PC-9 (cell line): ENCODE measurements around the gene DNM3. TPM values are rescaled to one million over a fixed set of nuclear protein-coding genes. Genes with fewer than 3 reads are reported as not detected.

Experiments
- BruUV-seq: library from RNA; stranded (reverse); fragments of 400-500 nt; replicated peaks from 2 replicates; lab custom pipeline; 2021; lab: Mats Ljungman, UMichigan
- CTCF ChIA-PET: fragments of 300-600 bp; sonication (Branson Sonifier 250); formaldehyde crosslinking; loops from one replicate; lab custom pipeline; 2022; ENCODE audit warnings: antibody characterized with exemption; lab: Charles Lee
- POLR2A ChIA-PET: fragments of 300-600 bp; sonication (Branson Sonifier 250); formaldehyde crosslinking; loops from one replicate; lab custom pipeline; 2022; ENCODE audit warnings: antibody characterized with exemption; ENCODE audit not compliant: unreplicated experiment; lab: Charles Lee
- DNase-seq, 2 experiments: peaks; one replicate each; pipeline versions ENCODE4 v3.0.0 to v3.0.0-alpha.2; 2015 to 2022; ENCODE audit warnings: mixed read lengths in 1 of 2
- H2AFZ ChIP-seq: fragments of 200-600 bp; sonication (generic); 2 replicates; pipeline ENCODE4 v1.8.1; 2017; ENCODE audit warnings: antibody characterized with exemption
- H3F3A ChIP-seq: fragments of 200-600 bp; sonication (generic); 2 replicates; pipeline ENCODE4 v1.8.1; 2017; ENCODE audit warnings: antibody characterized with exemption, mild to moderate bottlenecking, low read depth; ENCODE audit not compliant: insufficient read depth
- H3K27ac ChIP-seq: fragments of 200-600 bp; sonication (generic); 2 replicates; pipeline ENCODE4 v1.6.1; 2016; ENCODE audit warnings: mixed run types
- H3K27me3 ChIP-seq: fragments of 200-600 bp; sonication (generic); 2 replicates; pipeline ENCODE4 v1.6.1; 2016; ENCODE audit warnings: low read depth, mixed run types; ENCODE audit not compliant: insufficient read depth
- H3K36me3 ChIP-seq: fragments of 200-600 bp; sonication (generic); 2 replicates; pipeline ENCODE4 v1.6.1; 2016; ENCODE audit warnings: low read depth, mixed run types
- H3K4me1 ChIP-seq: fragments of 200-600 bp; sonication (generic); replicated peaks from 2 replicates; pipeline ENCODE4 v1.6.1; 2016; ENCODE audit warnings: mixed run types; ENCODE audit not compliant: insufficient read depth
- H3K4me2 ChIP-seq: fragments of 200-600 bp; sonication (generic); 2 replicates; pipeline ENCODE4 v1.6.1; 2017; ENCODE audit warnings: mixed run types
- H3K4me3 ChIP-seq: fragments of 200-600 bp; sonication (generic); 2 replicates; pipeline ENCODE4 v1.6.1; 2016; ENCODE audit warnings: mixed run types
- H3K79me2 ChIP-seq: fragments of 200-600 bp; sonication (generic); 2 replicates; pipeline ENCODE4 v1.6.1; 2017; ENCODE audit warnings: low read depth, mixed run types
- H3K9me2 ChIP-seq: fragments of 200-600 bp; sonication (generic); 2 replicates; pipeline ENCODE4 v1.8.1; 2017; ENCODE audit warnings: mild to moderate bottlenecking; ENCODE audit not compliant: insufficient read depth
- H3K9me3 ChIP-seq: fragments of 200-600 bp; sonication (generic); 2 replicates; pipeline ENCODE4 v1.8.1; 2016; ENCODE audit warnings: low read depth; ENCODE audit not compliant: insufficient read depth
- H4K20me1 ChIP-seq: fragments of 200-600 bp; sonication (generic); 2 replicates; pipeline ENCODE4 v1.8.1; 2017; ENCODE audit not compliant: insufficient read depth
- EZH2 ChIP-seq: fragments of 200-600 bp; sonication (generic); IDR thresholded peaks from 2 replicates; pipeline ENCODE4 v1.8.0; 2017; ENCODE audit warnings: antibody characterized with exemption, low read depth
- intact Hi-C: fragments of 100-400 bp; cut with micrococcal nuclease; formaldehyde crosslinking; loops from one replicate; pipeline ENCODE4 v1.10.0; 2022; ENCODE audit not compliant: unreplicated experiment
- total RNA-seq: library from RNA; stranded (reverse); gene quantifications from 2 replicates; pipeline ENCODE4 v1.2.3, GENCODE V29; 2021
- TF ChIP-seq, protein P1 (sequence below): fragments of 200-600 bp; sonication (generic); conservative IDR thresholded peaks from 2 replicates; pipeline ENCODE4 v1.6.1; 2017; ENCODE audit warnings: mixed run types, antibody characterized with exemption, mild to moderate bottlenecking, moderate library complexity

The DNM3 gene
- total RNA-seq, 1 experiment from 2014 or later = 1.7 TPM

DNA sequence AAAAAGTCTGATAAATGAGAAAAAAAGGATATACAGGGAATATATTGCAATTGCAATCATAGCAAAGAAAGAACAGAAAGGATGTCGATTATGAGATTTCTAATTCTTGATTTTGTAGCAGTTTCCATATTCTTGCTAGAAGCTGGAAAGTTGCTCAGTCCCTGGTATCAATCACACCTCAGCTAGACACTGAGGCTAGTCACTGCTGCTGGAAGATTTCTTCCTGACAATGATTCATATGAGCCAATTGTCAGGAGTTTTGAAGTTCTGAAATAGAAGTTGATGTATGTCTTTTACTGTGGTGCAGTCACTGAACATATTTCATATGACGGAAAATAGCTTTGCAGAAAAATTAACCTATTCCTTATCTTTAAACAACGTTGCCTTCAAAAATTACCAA lies 370.8 kb downstream of the DNM3 start:
- Histone ChIP-seq H3K4me3 (no peak overlapping the region), H3K9me3 (no peaks in the 10 kb centered on the region), H3F3A (no peaks in the 10 kb centered on the region), H3K9me2 (no peaks in the 10 kb centered on the region), H2AFZ (no peak overlapping the region), H3K27ac (no peak overlapping the region), H3K27me3 (no peaks in the 10 kb centered on the region), H3K4me1 (no peaks in the 10 kb centered on the region), H3K79me2 (no peaks in the 10 kb centered on the region), H3K36me3 (no peaks in the 10 kb centered on the region), H4K20me1 (no peaks in the 10 kb centered on the region), H3K4me2 (no peak overlapping the region)
- DNase-seq = no peak
- BruUV-seq = no TSS peak
- TF ChIP-seq, protein P1, sequence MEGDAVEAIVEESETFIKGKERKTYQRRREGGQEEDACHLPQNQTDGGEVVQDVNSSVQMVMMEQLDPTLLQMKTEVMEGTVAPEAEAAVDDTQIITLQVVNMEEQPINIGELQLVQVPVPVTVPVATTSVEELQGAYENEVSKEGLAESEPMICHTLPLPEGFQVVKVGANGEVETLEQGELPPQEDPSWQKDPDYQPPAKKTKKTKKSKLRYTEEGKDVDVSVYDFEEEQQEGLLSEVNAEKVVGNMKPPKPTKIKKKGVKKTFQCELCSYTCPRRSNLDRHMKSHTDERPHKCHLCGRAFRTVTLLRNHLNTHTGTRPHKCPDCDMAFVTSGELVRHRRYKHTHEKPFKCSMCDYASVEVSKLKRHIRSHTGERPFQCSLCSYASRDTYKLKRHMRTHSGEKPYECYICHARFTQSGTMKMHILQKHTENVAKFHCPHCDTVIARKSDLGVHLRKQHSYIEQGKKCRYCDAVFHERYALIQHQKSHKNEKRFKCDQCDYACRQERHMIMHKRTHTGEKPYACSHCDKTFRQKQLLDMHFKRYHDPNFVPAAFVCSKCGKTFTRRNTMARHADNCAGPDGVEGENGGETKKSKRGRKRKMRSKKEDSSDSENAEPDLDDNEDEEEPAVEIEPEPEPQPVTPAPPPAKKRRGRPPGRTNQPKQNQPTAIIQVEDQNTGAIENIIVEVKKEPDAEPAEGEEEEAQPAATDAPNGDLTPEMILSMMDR = no peak
- no peak for TF ChIP-seq EZH2
- intact Hi-C loops = no loop called here
- POLR2A ChIA-PET = no interaction called here
- CTCF ChIA-PET = no interaction called here

DNA sequence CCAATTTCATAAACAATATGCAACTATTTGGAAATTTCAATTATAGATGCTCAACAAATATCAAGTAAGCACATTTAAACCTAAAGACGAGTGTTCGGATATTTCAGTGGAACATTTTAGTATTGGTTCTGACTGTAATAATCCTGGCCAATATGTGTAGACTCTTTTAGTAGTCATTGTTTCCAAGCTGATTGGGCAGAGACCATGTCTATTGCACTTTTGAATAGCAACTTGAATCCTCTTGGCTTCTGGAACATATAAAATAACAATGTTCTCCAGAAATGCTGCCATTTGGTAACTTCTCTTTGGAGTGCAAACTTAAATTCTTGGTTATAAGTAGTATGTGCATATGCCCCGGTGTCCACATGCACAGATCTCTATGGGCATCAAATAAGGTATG lies 373.7 kb downstream of the DNM3 start:
- ChIA-PET POLR2A (no interaction called here), CTCF (no interaction called here)
- H2AFZ ChIP-seq = no peak overlapping the region
- no peak for DNase-seq
- no peak overlapping the region for H3K4me2 ChIP-seq
- no peaks in the 10 kb centered on the region for H3K9me2 ChIP-seq
- no peaks in the 10 kb centered on the region for H3K9me3 ChIP-seq
- no peaks in the 10 kb centered on the region for H3K4me1 ChIP-seq
- no peak overlapping the region for H3K4me3 ChIP-seq
- no TSS peak for BruUV-seq
- no peak overlapping the region for H3K27ac ChIP-seq
- H3K36me3 ChIP-seq = no peaks in the 10 kb centered on the region
- H3F3A ChIP-seq = no peaks in the 10 kb centered on the region
- no peaks in the 10 kb centered on the region for H3K27me3 ChIP-seq
- TF ChIP-seq, protein P1 = no peak
- TF ChIP-seq EZH2 = no peak
- H3K79me2 ChIP-seq = no peaks in the 10 kb centered on the region
- intact Hi-C loops = no loop called here
- no peaks in the 10 kb centered on the region for H4K20me1 ChIP-seq

DNA sequence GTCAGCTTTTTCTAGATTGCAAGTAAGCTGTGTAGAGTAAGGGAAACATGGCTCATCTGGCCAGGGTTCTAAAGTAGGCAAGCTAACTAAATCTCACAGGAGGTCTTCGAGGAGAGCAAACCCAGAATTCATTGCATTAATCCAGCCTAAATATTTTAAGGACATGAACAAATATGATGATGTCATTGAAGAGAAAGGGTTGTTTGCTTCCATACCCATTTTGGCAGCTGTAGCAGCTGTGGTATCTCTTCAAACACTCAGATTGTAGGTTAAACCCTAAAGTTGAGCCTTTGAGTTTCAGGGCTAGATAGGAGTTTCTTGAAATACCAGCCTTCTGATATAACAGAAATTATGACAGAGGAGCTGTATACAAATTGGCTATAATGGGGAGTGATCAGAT lies 378.7 kb downstream of the DNM3 start:
- Histone ChIP-seq H3F3A (no peaks in the 10 kb centered on the region), H3K4me3 (no peak overlapping the region), H2AFZ (no peak overlapping the region), H3K9me3 (no peaks in the 10 kb centered on the region), H3K36me3 (no peaks in the 10 kb centered on the region), H4K20me1 (no peaks in the 10 kb centered on the region), H3K27me3 (no peaks in the 10 kb centered on the region), H3K4me1 (no peaks in the 10 kb centered on the region), H3K27ac (no peak overlapping the region), H3K79me2 (no peaks in the 10 kb centered on the region), H3K9me2 (no peaks in the 10 kb centered on the region), H3K4me2 (no peak overlapping the region)
- no peak for DNase-seq
- POLR2A ChIA-PET = no interaction called here
- intact Hi-C loops = no loop called here
- TF ChIP-seq, protein P1 = no peak
- TF ChIP-seq EZH2 = no peak
- CTCF ChIA-PET = no interaction called here
- no TSS peak for BruUV-seq
